Mucosa of descending colon (tissue), 3 donors: ENCODE results near the gene TYMP. TPM values are rescaled to one million over a fixed set of nuclear protein-coding genes. Genes with fewer than 3 reads are reported as not detected.

Experiments
- ATAC-seq: fragments of 200-7000 bp; cut with Tn5 transposase; one replicate; pipeline ENCODE4 v1.9.1; 2020; ENCODE audit warnings: mild to moderate bottlenecking, moderate library complexity
- DNase-seq, 3 donors: peaks; one replicate each; pipeline ENCODE4 v3.0.0-alpha.2; 2020
- H3K36me3 ChIP-seq: fragments of 200-600 bp; one replicate; pipeline ENCODE4 v1.8.0; 2021; ENCODE audit warnings: low read depth, mild to moderate bottlenecking
- H3K4me1 ChIP-seq: fragments of 200-600 bp; one replicate; pipeline ENCODE4 v1.8.0; 2021; ENCODE audit warnings: low read depth, mild to moderate bottlenecking
- H3K4me3 ChIP-seq: fragments of 200-600 bp; one replicate; pipeline ENCODE4 v1.8.0; 2021; ENCODE audit warnings: mild to moderate bottlenecking
- H3K9me3 ChIP-seq: fragments of 200-600 bp; one replicate; pipeline ENCODE4 v1.8.0; 2021; ENCODE audit warnings: mild to moderate bottlenecking
- intact Hi-C, 2 donors: fragments of 100-400 bp; cut with DNase I in 1 of 2; cut with micrococcal nuclease in 1 of 2; formaldehyde crosslinking; loops; one replicate each; pipeline versions ENCODE4 v1.11.0 to v1.11.1; 2022; cut with DNase I, micrococcal nuclease
- total RNA-seq, 3 donors: library from RNA; stranded (reverse); fragmentation: NEBNext Ultra II Directional in 2 of 3; extraction: Animal tissue kit (Norgen Biotek cat#: 25700) in 2 of 3; gene quantifications; one replicate each; pipeline versions ENCODE4 v1.2.1 to v1.2.4, GENCODE V29; 2021 to 2023
- TF ChIP-seq, protein P1 (sequence below): fragments of 200-600 bp; IDR thresholded peaks from one replicate; pipeline ENCODE4 v1.8.0; 2022; ENCODE audit warnings: antibody characterized with exemption, mild to moderate bottlenecking
- donor health status: DM: no; HTN: no; CAD: no; lungs with moderate emphysema.
- donor health status: DM: no; HTN: no; CAD: no.
- donor health status: DM: no; HTN: yes; CAD: no.

The TYMP gene
- total RNA-seq, 3 donors from 2014 or later: 27.7 to 88.7 (median 34.8) TPM

DNA sequence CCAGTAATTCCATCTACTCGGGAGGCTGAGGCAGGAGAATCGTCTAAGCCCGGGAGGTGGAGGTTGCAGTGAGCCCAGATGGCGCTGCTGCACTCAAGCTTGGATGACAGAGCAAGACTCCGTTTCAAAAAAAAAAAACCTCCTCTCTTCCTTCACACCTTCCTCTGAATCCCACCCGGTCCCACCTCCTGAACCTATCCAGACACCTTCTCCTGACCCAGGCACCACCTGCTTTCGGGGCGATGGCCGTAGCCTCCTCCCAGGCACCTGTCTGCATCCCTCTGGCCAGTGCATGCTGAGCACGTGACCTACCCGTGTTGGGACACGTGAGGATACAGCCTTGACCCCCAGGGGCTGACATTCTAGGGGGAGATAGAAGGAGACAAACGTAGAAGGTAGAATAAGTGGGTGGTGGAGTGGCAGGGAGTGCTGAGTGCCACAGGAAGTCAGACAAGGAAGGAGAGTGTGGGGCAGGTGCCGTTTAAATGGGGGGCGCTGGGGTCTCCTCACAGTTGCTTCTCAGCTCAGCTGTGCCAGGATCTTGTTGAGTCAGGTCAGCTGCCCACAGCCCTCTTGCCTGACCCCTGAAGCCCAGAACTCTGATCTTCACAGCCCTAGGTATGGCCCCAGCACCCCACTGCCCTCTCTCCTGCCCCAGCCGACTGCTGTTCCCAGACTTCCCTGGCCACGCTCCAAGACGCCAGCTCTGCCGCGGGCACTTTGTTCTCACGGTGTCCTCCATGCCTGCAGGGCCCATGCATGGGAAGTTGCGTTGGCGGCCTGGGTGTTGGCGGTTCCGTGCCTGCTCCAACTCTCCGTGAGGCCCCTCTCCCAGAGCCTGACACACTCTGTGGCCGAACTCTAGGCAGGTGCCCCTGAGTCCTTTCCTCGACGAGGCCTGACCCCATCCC is 44.3 kb downstream of the TYMP start:
- peak; percentile 9 for ATAC-seq
- DNase-seq: peak in 2 of 3 donors; percentile 67 to 69
- peaks cover 23% of the 10 kb centered on the region for H3K4me1 ChIP-seq

DNA sequence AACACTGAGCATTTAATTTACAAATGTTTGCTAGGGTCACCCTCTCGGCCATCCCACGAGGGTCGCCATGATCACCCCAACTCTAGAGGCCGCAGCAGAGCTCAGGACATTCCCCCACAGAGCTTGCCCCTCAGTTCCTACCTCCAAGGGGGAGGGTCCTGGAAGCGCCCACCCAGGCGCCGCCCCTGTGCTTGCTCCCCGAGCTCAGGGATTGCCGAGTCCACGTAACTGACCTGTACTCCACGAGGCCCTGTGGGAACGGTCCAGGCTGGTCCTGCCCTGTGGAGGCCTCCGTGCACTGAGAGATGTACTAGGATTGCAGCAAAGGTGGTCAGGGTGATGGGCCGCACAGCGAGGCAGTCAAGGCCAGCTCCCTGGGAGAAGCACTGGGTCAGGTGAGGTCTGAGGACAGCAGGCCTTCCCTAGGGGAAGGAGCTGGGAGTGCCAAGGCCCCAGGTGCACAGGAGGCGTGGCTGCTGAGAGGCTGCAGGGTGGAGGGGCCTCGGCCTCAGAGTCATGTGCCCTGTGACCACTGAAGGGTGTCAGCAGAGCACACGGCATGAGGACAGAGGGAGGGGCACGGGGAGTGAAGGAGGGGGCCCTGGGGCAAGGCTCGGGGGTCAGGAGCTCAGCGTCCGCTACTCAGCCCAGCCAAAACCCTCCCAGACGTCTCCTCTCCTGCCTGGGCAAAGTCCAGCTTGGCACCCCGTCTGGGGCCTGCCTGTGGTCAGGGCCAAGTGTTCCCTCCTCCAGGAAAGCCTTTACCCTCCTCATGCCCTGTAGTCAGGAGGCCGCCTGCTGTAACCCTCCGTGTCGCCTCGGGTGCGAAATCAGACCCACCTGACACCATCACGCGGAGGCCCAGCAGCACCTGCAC is 45.6 kb downstream of the TYMP start:
- Histone ChIP-seq H3K4me3 (no peak overlapping the region), H3K9me3 (no peaks in the 10 kb centered on the region), H3K4me1 (peaks cover 23% of the 10 kb centered on the region), H3K36me3 (no peaks in the 10 kb centered on the region)
- ATAC-seq (peak; percentile 80), DNase-seq (peak; percentile 52 to 78 (median 78))
- intact Hi-C loops: no loop called here
- TF ChIP-seq, protein P1, sequence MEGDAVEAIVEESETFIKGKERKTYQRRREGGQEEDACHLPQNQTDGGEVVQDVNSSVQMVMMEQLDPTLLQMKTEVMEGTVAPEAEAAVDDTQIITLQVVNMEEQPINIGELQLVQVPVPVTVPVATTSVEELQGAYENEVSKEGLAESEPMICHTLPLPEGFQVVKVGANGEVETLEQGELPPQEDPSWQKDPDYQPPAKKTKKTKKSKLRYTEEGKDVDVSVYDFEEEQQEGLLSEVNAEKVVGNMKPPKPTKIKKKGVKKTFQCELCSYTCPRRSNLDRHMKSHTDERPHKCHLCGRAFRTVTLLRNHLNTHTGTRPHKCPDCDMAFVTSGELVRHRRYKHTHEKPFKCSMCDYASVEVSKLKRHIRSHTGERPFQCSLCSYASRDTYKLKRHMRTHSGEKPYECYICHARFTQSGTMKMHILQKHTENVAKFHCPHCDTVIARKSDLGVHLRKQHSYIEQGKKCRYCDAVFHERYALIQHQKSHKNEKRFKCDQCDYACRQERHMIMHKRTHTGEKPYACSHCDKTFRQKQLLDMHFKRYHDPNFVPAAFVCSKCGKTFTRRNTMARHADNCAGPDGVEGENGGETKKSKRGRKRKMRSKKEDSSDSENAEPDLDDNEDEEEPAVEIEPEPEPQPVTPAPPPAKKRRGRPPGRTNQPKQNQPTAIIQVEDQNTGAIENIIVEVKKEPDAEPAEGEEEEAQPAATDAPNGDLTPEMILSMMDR: no peak

More for the DNA sequence above, 44.3 kb downstream of the TYMP start:
- intact Hi-C loops: no loop called here
- Histone ChIP-seq H3K36me3 (no peaks in the 10 kb centered on the region), H3K4me3 (no peak overlapping the region), H3K9me3 (no peaks in the 10 kb centered on the region)
- TF ChIP-seq, protein P1: no peak

- intact Hi-C loops: no loop called here
- no peaks in the 10 kb centered on the region for H3K36me3 ChIP-seq
- H3K4me1 ChIP-seq: peaks cover 23% of the 10 kb centered on the region
- H3K9me3 ChIP-seq: no peaks in the 10 kb centered on the region
- H3K4me3 ChIP-seq: no peak overlapping the region
- ATAC-seq (no peak), DNase-seq (peak in 1 of 3 donors; percentile 55)
- TF ChIP-seq, protein P1: no peak
These were observed 46.3 kb downstream of the TYMP start for GRCh38 chr22:50483556-50483955.

DNA sequence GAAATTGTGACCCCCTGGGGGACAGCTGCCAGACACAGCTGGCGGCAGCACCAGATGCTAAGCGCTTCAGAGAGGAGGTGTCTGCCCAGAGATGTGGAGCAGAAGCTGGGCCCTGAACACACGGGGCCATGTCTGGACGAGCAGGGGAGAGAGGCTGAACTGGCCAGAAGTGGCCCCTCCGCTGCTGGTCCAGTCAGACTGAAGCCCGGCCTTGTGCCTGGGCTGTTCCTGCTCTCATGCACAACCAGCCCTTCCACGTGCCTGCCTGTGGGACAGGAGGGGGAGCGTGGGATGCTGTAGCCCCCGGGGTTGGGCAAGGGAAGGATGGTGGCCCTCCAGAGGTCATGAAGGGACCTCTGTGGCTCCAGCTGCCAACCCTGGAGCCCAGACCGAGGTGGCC is 46.7 kb downstream of the TYMP start:
- TF ChIP-seq, protein P1: no peak
- DNase-seq (peak in 1 of 3 donors; percentile 36), ATAC-seq (no peak)
- Histone ChIP-seq H3K9me3 (no peaks in the 10 kb centered on the region), H3K4me1 (peaks cover 23% of the 10 kb centered on the region), H3K36me3 (no peaks in the 10 kb centered on the region), H3K4me3 (no peak overlapping the region)
- intact Hi-C loops: no loop called here

GRCh38 chr22:50482107-50483074 is 47.4 kb downstream of the TYMP start:
- TF ChIP-seq, protein P1: no peak
- H3K36me3 ChIP-seq: no peaks in the 10 kb centered on the region
- no peaks in the 10 kb centered on the region for H3K9me3 ChIP-seq
- no peak for ATAC-seq
- DNase-seq: peak in 1 of 3 donors; percentile 58
- no peak overlapping the region for H3K4me3 ChIP-seq
- intact Hi-C loops: no loop called here
- peaks cover 23% of the 10 kb centered on the region for H3K4me1 ChIP-seq
